GM20000 (cell line): ENCODE results near the gene GTPBP2.
"Not testable (repeated sequence)": the region's sequence is repeated elsewhere in the genome, so short reads cannot be mapped to it uniquely, and the experiment has no call there.

Source experiments
- DNase-seq: peaks from one replicate; pipeline ENCODE4 v3.0.0; 2012; ENCODE audit warnings: low spot score
- TF ChIP-seq, protein P1 (sequence below): IDR thresholded peaks from 2 replicates; pipeline ENCODE4 v1.5.1; 2012; ENCODE audit warnings: mild to moderate bottlenecking, control low read depth; ENCODE audit errors: extremely low read depth, missing control alignments

The GTPBP2 gene

DNA sequence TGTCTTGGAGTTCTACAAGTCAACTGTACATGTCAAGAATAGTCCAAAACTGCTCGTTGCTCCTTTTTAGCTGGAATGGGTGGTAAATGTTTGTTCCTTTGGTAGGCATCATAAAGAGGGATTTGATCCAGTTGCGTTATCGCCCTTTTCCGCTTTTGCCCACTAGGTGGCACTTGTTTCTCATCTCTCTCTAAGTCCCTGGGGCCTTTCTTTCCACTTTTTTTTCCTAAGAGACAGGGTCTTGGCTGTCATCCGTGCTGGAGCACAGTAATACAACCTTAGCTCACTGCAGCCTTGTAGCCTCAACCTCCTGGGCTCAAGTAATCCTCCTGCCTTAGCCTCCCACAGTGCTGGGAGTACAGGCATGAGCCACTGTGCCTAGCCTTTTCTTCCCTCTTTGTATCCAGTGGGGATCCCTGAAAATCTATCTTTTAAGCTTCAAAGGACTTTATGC, 20.7 kb downstream of the GTPBP2 start:
- DNase-seq = peak; percentile 50
- TF ChIP-seq, protein P1, sequence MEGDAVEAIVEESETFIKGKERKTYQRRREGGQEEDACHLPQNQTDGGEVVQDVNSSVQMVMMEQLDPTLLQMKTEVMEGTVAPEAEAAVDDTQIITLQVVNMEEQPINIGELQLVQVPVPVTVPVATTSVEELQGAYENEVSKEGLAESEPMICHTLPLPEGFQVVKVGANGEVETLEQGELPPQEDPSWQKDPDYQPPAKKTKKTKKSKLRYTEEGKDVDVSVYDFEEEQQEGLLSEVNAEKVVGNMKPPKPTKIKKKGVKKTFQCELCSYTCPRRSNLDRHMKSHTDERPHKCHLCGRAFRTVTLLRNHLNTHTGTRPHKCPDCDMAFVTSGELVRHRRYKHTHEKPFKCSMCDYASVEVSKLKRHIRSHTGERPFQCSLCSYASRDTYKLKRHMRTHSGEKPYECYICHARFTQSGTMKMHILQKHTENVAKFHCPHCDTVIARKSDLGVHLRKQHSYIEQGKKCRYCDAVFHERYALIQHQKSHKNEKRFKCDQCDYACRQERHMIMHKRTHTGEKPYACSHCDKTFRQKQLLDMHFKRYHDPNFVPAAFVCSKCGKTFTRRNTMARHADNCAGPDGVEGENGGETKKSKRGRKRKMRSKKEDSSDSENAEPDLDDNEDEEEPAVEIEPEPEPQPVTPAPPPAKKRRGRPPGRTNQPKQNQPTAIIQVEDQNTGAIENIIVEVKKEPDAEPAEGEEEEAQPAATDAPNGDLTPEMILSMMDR = peak; percentile 79

DNA sequence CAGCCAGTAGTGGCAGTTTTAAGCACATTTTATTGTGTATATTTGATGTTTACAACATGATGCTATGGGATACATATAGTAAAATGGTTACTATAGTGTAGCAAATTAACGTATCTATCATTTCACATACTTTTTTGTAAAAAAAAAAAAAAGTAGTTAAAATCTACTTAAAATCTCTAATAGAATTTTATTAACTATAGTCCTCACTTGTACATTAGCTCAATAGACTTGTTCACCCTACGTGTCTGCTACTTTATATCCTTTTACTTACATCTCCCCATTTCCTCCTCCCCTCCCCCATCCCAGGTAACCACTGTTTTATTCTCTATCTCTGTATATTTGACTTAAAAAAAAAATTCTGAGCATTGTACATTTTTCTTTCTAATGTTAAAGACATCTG, 23.0 kb downstream of the GTPBP2 start:
- TF ChIP-seq, protein P1 = no peak
- no peak for DNase-seq

DNA sequence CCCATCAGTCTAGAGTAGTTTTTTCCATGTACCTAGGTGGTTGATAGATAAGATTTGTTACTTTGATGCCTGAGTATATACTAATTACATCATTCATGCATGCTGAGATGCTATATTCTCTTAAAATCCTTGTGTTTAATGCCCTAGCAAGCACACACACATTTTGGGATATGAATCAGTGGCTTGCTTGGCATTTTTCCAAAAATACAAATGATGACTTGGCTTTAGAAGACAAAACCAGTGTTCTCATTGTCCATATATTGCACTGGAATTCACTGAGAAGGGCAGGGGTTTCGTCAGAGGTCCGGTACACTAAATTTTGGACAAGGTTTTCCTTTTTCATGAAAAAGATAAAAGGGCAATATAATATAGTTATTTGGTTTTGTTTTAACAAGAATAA, 24.9 kb downstream of the GTPBP2 start:
- no peak for DNase-seq
- TF ChIP-seq, protein P1 = no peak

DNA sequence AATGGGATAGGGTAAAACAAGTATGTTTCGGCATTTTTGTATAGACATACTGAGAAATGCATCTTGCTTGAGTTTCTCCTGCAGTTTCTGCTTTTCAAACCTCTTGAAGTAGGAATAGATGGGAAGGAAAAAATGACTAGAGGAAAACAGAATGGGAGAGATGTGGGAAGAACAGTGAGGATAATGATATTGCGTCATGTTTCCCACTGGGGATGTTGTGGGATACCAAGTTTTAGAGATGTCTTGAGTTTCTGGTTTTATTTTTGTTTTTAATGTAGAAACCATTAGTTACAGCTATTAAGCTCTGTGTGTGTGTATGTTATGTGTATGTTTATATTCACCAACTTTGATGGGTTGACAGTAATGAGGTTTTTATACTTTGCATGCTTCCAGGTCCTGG, 28.5 kb downstream of the GTPBP2 start:
- TF ChIP-seq, protein P1 = no peak
- DNase-seq = no peak

DNA sequence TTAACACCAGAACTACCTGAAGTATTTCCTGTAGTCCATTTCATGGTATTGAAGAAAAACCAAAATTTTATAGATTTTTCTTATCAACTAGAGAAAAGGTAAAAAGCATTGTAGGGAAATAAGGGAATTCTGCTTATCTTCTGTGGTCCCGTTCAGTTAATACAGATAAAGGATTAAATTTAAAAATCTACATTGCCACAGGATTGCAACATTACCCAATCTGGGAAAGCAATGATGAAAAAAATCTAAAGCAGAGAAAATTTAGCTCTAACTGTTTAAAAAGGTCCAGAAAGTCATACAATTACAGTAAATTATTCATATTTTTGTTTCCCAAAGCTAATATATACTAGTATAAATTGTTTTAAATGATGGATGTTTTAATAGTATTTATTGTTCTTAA, 35.1 kb downstream of the GTPBP2 start:
- DNase-seq = no peak
- TF ChIP-seq, protein P1 = no peak

DNA sequence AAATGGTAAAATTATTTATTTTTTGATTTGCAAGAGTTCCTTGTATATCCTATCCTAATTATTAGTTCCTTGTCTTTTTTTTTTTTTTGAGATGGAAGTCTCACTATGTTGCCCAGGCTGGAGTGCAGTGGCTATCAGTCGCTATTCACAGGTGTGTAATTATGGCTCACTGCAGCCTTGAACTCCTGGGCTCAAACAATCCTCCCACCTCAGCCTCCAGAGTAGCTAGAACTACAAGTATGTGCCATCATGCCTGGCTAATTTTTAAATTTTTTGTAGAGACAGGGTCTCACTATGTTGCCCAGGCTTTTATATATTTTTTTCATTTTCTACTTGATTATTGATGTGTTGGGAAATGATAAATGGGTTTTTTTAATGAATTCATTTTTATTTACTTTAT, 39.5 kb downstream of the GTPBP2 start:
- not testable (repeated sequence) for DNase-seq

DNA sequence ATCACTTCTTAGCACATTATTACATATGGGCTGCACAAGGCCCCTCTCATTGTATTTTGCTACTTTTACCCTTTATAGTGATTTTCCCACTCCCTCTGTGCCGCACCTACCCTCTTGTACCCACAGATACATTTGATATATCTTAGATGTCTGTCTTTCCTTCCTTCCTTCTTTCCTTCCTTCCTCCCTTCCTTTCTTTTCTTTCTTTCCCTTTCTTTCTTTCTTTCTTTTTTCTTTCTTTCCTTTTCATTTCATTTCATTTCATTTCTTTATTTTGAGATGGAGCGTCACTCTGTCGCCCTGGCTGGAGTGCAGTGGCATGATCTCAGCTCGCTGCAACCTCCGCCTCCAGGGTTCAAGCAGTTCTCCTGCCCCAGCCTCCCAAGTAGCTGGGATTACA, 40.9 kb downstream of the GTPBP2 start:
- no peak for DNase-seq

DNA sequence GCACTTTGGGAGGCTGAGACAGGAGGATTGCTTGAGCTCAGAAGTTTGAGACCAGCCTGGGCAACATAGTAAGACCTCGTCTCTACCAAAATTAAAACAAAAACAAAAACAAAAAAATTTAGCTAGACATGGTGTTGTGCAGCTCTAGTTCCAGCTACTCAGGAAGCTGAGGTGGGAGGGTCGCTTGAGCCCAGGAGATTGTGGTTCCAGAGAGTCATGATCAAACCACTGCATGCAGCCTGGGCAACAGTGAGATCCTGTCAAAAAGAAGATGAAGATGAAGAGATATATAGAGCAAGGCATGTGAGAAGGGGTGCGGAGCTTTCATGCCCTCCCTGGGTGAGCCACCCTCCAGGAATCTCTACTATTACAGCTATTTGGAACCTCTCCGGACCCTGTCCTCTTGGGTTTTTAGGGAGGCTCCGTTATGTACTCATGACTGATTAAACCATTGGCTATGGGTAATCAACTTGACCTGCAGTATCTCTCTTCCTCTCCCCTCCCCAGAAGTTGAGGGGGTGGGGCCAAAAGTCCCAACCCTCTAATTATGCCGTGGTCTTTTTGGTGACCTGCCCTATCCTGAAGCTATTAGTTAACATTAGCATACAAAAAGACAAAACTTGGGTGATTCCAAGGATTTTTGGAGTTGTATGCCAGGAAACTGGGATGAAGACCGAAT, 44.0 kb downstream of the GTPBP2 start:
- DNase-seq = no peak
- TF ChIP-seq, protein P1 = no peak

More for the DNA sequence above, 40.9 kb downstream of the GTPBP2 start:
- TF ChIP-seq, protein P1 = no peak
